Endothelial cell of umbilical vein (primary cell): ENCODE measurements around the gene USP35.

Source experiments
- EZH2 ChIP-seq: IDR thresholded peaks from 2 replicates; pipeline ENCODE4 v1.6.1; 2012; ENCODE audit warnings: borderline replicate concordance, low read depth, mild to moderate bottlenecking, moderate library complexity, low read length, inconsistent platforms; ENCODE audit not compliant: severe bottlenecking
- FOS ChIP-seq: IDR thresholded peaks from 2 replicates; pipeline ENCODE4 v1.6.1; 2011; ENCODE audit warnings: mild to moderate bottlenecking, low read length, moderate library complexity, borderline replicate concordance; ENCODE audit not compliant: insufficient read depth
- JUN ChIP-seq: IDR thresholded peaks from 2 replicates; pipeline ENCODE4 v1.6.1; 2011; ENCODE audit warnings: borderline replicate concordance, low read depth; ENCODE audit not compliant: insufficient read length, insufficient read depth
- MYC ChIP-seq: IDR thresholded peaks from one replicate; pipeline ENCODE4 v1.6.1; 2011; ENCODE audit warnings: mild to moderate bottlenecking, low read depth, low read length
- POLR2A ChIP-seq: IDR thresholded peaks from 2 replicates; pipeline ENCODE4 v1.6.1; 2012; ENCODE audit warnings: low read depth, mild to moderate bottlenecking, control low read depth, low read length
- POLR2AphosphoS5 ChIP-seq: IDR thresholded peaks from 2 replicates; pipeline ENCODE4 v1.6.1; 2012; ENCODE audit warnings: low read depth, mild to moderate bottlenecking, control low read depth, low read length, moderate library complexity; ENCODE audit not compliant: insufficient read depth
- TF ChIP-seq, protein P1 (sequence below), 2 donors: IDR thresholded peaks; 1 replicate in 1 of 2; 2 replicates in 1 of 2; pipeline ENCODE4 v1.5.1; 2011; ENCODE audit warnings: low read length in 2 of 2, mild to moderate bottlenecking in 2 of 2, moderate library complexity in 2 of 2, control low read depth in 1 of 2, inconsistent platforms in 1 of 2, low read depth in 1 of 2; ENCODE audit not compliant: insufficient read depth in 1 of 2; ENCODE audit errors: extremely low read depth in 1 of 2
- TF ChIP-seq, protein P2 (sequence below): IDR thresholded peaks from 2 replicates; pipeline ENCODE4 v1.6.1; 2011; ENCODE audit not compliant: insufficient read depth, insufficient read length

DNA sequence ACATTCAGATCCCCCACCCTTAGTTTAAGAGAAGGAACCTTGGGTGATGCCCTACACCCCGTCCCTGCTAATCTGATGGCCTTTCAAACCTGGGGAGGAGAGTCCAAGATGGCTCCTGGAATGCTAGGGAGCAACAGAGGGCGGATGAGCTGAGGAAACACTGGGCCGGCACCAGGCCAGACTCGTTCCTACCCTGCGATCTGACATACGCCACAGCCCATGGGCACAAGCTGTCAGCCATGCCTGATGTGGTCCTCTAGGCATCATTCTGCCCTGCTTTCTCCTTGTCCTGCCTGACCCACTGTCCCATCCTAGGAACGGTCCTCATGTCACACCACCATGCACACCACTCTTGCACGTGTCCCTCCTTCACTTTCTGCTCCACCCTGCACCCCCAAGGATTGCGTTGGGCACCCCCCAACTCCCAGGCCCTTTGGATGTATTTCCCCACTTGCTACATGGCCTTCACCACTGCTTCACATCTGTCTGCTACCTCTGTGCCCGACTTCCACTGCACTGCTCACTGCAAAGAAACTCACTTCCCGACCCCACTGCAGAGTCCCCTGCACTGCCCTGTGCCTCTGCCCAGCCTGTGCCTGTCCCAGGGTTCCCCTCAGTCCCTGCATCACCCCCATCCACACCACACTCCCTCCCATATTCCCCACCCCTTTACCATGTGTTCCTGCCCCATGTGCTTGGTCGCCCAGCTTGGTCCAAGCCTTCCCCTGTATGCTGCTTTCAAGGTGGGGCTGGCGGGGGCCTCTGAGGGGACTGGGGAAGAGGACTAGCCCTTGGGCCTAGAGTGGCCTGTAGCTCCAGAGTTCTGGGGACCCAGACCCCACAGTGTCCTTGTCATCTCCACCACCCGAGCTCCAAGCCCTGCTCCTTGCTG lies 29.2 kb downstream of the USP35 start:
- TF ChIP-seq, protein P1, sequence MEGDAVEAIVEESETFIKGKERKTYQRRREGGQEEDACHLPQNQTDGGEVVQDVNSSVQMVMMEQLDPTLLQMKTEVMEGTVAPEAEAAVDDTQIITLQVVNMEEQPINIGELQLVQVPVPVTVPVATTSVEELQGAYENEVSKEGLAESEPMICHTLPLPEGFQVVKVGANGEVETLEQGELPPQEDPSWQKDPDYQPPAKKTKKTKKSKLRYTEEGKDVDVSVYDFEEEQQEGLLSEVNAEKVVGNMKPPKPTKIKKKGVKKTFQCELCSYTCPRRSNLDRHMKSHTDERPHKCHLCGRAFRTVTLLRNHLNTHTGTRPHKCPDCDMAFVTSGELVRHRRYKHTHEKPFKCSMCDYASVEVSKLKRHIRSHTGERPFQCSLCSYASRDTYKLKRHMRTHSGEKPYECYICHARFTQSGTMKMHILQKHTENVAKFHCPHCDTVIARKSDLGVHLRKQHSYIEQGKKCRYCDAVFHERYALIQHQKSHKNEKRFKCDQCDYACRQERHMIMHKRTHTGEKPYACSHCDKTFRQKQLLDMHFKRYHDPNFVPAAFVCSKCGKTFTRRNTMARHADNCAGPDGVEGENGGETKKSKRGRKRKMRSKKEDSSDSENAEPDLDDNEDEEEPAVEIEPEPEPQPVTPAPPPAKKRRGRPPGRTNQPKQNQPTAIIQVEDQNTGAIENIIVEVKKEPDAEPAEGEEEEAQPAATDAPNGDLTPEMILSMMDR (IDR thresholded peaks at IDR 0.05; ENCODE audit: extremely low read depth in 1 of 2, insufficient read depth in 1 of 2, low read depth in 1 of 2, low read length in 2 of 2): no peak
- TF ChIP-seq POLR2A (no peak), JUN (no peak), EZH2 (no peak), POLR2AphosphoS5 (no peak), FOS (no peak), MYC (no peak)
- TF ChIP-seq, protein P2, sequence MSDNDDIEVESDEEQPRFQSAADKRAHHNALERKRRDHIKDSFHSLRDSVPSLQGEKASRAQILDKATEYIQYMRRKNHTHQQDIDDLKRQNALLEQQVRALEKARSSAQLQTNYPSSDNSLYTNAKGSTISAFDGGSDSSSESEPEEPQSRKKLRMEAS: no peak
